ENCODE data around the gene SUV39H2. TPM values are rescaled to one million over a fixed set of nuclear protein-coding genes. Genes with fewer than 3 reads are reported as not detected.
A peak's percentile ranks its signal among the peaks of the same experiment; 100 is the strongest.

Gene SUV39H2
- total and polyA plus RNA-seq, 8 donors, result 1.1 to 5.9 (median 3.1) TPM

GRCh38 chr10:14911801-14912200 lies 33.1 kb downstream of the SUV39H2 start:
- FAIRE-seq (no peak), DNase-seq (no peak), ATAC-seq (no peak)
- TF ChIP-seq CTCF (IDR thresholded peaks at IDR 0.05), result no peak
- H3K27ac ChIP-seq, result no peak overlapping the region
- H3K27me3 ChIP-seq, result no peaks in the 10 kb centered on the region
- H3K4me3 ChIP-seq, result no peak overlapping the region
- no peaks in the 10 kb centered on the region for H3K4me1 ChIP-seq
- no peaks in the 10 kb centered on the region for H3K9me3 ChIP-seq
- peaks cover 0 to 5% (median 0%) of the 10 kb centered on the region in 3 donors for H3K36me3 ChIP-seq
- intact Hi-C loops (cut with DNase I), result no loop called here
- WGBS, 2 donors, result 82 to 97% methylated on average over 3 of the region's 3 CpGs

- no peak for DNase-seq
Observed at GRCh38 chr10:14916600-14916999, 37.9 kb downstream of the SUV39H2 start.

GRCh38 chr10:14917827-14918226 lies 39.2 kb downstream of the SUV39H2 start:
- Histone ChIP-seq H3K4me3 (no peak overlapping the region), H3K27me3 (no peaks in the 10 kb centered on the region), H3K36me3 (peaks cover 6 to 24% (median 9%) of the 10 kb centered on the region in 3 donors), H3K9me3 (no peaks in the 10 kb centered on the region), H3K27ac (no peak overlapping the region), H3K4me1 (no peaks in the 10 kb centered on the region)
- 97 to 99% methylated on average over 3 of the region's 3 CpGs for WGBS, 2 donors
- FAIRE-seq, result no peak
- ATAC-seq, result no peak
- intact Hi-C loops (cut with DNase I), result no loop called here
- no peak for TF ChIP-seq CTCF (IDR thresholded peaks at IDR 0.05)
- no peak for DNase-seq

More at GRCh38 chr10:14916600-14916999, 37.9 kb downstream of the SUV39H2 start:
- WGBS, 2 donors, result 98 to 100% methylated on average over 2 of the region's 2 CpGs
- H3K36me3 ChIP-seq, result peaks cover 6 to 20% (median 9%) of the 10 kb centered on the region in 3 donors
- H3K27ac ChIP-seq, result no peak overlapping the region
- no peaks in the 10 kb centered on the region for H3K9me3 ChIP-seq
- intact Hi-C loops (cut with DNase I), result no loop called here
- no peak for ATAC-seq
- no peak for FAIRE-seq
- no peaks in the 10 kb centered on the region for H3K27me3 ChIP-seq
- TF ChIP-seq CTCF (IDR thresholded peaks at IDR 0.05), result no peak
- no peak overlapping the region for H3K4me3 ChIP-seq
- no peaks in the 10 kb centered on the region for H3K4me1 ChIP-seq

GRCh38 chr10:14918964-14919363 lies 40.3 kb downstream of the SUV39H2 start:
- TF ChIP-seq CTCF (IDR thresholded peaks at IDR 0.05), result no peak
- DNase-seq (no peak), ATAC-seq (no peak), FAIRE-seq (no peak)
- H3K36me3 ChIP-seq, result peaks cover 6 to 24% (median 9%) of the 10 kb centered on the region in 3 donors
- H3K4me3 ChIP-seq, result no peak overlapping the region
- WGBS, 2 donors, result 89 to 92% methylated on average over 3 of the region's 3 CpGs
- no peaks in the 10 kb centered on the region for H3K4me1 ChIP-seq
- H3K27ac ChIP-seq, result no peak overlapping the region
- intact Hi-C loops (cut with DNase I), result no loop called here
- no peaks in the 10 kb centered on the region for H3K27me3 ChIP-seq
- H3K9me3 ChIP-seq, result no peaks in the 10 kb centered on the region

- Histone ChIP-seq H3K4me1 (no peaks in the 10 kb centered on the region), H3K9me3 (no peaks in the 10 kb centered on the region), H3K27me3 (no peaks in the 10 kb centered on the region), H3K4me3 (no peak overlapping the region), H3K27ac (no peak overlapping the region), H3K36me3 (peaks cover 0 to 20% (median 0%) of the 10 kb centered on the region in 3 donors)
- intact Hi-C loops (cut with DNase I), result no loop called here
- WGBS, 2 donors, result 96 to 98% methylated on average over 7 of the region's 7 CpGs
- FAIRE-seq (no peak), DNase-seq (no peak), ATAC-seq (peak in 1 of 4 donors; percentile 41)
- TF ChIP-seq CTCF (IDR thresholded peaks at IDR 0.05), result no peak
Observed at GRCh38 chr10:14924013-14924412, 45.3 kb downstream of the SUV39H2 start.
